ENCODE data around the gene ARMH3.

ARMH3 gene

GRCh38 chr10:101848894-101849351, 207.1 kb downstream of the ARMH3 start:
- DNase-seq = no peak

- no peak for DNase-seq
Observed at GRCh38 chr10:101848408-101848807, 207.6 kb downstream of the ARMH3 start.

GRCh38 chr10:101845893-101846292, 210.1 kb downstream of the ARMH3 start:
- DNase-seq = no peak

GRCh38 chr10:101843032-101844021, 212.6 kb downstream of the ARMH3 start, which contains the start of gene KCNIP2:
Gene KCNIP2, minus strand, starts transcription at chr10:101843800. Its CDS starts 232 bp downstream, at chr10:101843568.
- no peak for DNase-seq

GRCh38 chr10:101841826-101842225, 214.1 kb downstream of the ARMH3 start:
- DNase-seq = no peak

- DNase-seq = no peak
Observed at GRCh38 chr10:101840741-101841453, 215.1 kb downstream of the ARMH3 start.

- DNase-seq = no peak
Observed at GRCh38 chr10:101840102-101840684, 215.8 kb downstream of the ARMH3 start.

GRCh38 chr10:101839416-101840063, 216.4 kb downstream of the ARMH3 start:
- DNase-seq = no peak

- no peak for DNase-seq
Observed at GRCh38 chr10:101839002-101839401, 217.0 kb downstream of the ARMH3 start.

- no peak for DNase-seq
Observed at GRCh38 chr10:101838416-101838970, 217.5 kb downstream of the ARMH3 start.

GRCh38 chr10:101837748-101838147, 218.2 kb downstream of the ARMH3 start:
- no peak for DNase-seq

- no peak for DNase-seq
Observed at GRCh38 chr10:101835362-101835761, 220.6 kb downstream of the ARMH3 start.

- DNase-seq = no peak
Observed at GRCh38 chr10:101834341-101834740, 221.6 kb downstream of the ARMH3 start.

GRCh38 chr10:101833466-101833865, 222.5 kb downstream of the ARMH3 start:
- DNase-seq = no peak

GRCh38 chr10:101832325-101832771, 223.6 kb downstream of the ARMH3 start:
- no peak for DNase-seq

- no peak for DNase-seq
Observed at GRCh38 chr10:101831169-101831811, 224.7 kb downstream of the ARMH3 start.

- no peak for DNase-seq
Observed at GRCh38 chr10:101830322-101831168, 225.4 kb downstream of the ARMH3 start.

- DNase-seq = no peak
Observed at GRCh38 chr10:101829561-101830315, 226.2 kb downstream of the ARMH3 start.

- DNase-seq = no peak
Observed at GRCh38 chr10:101828766-101829551, 227.0 kb downstream of the ARMH3 start.
